Measurements from ENCODE around the gene ZNF384.
"Not testable (repeated sequence)": the region's sequence is repeated elsewhere in the genome, so short reads cannot be mapped to it uniquely, and the experiment has no call there.

Gene ZNF384

DNA sequence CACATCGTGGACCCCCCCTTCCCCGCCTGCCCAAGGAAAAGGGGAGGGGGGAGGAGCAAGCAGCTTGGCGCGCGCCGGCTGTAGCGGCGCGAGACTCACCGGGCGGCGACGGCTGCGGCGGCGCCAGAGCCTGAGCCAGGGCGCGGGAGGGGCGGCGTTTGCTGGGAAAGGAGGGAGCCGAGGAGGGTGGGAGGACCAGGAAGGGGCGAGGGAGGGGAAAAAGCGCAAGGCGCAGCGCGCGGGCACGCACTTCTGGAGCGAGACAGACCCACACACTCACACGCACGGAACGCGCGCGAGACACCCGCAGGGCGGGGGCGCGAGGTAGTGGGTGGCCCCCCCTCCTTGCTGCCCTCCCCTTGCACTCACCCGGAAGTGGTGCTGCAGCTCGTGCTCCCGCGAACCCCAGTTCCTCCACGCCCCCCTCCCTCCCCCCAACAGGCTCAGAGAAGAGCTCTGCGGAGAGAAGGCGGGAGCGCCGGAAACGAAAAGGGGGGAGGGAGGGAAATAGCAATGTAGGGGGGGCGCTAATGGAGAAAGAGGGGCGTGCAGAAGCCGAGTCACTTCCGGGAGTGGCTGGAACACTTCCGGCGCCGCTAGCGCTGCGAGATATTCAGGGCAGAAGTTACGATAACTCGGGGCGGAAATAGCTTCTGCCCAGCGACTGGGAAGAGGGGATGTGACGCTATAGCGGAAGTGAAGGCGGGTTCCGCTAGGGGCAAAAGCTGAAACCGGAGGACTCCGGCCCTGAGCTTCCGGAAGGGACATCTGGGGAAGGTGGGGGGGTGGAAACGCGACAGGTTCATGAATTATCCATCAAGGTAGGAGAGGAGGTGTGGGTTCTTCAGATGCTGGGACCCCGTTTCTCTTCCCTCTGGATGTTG, at the start of gene ZNF384:
Gene ZNF384, minus strand, starts transcription at position 377 of the 884 bp plus-strand sequence. CDS start 9,855 bp downstream, outside the sequence.
- peak; percentile 99 to 100 for DNase-seq

DNA sequence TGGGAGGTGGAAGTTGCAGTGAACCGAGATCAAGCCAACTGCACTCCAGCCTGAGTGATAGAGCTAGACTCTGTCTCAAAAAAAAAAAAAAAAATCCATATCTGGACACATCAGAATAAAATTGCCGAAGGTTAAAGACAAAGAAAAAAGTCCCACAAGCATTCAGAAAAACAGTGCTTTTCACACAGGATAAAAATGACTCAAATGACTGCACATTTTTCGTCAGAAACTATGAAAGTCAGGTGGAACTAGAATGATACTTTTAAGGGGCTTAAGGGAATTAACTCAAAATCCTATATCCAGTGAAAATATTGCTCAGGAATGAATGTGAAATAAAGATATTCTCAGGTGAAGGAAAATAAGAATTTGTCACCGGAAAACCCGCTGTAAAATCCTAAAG, 47.6 kb upstream of the ZNF384 start:
- no peak for DNase-seq

DNA sequence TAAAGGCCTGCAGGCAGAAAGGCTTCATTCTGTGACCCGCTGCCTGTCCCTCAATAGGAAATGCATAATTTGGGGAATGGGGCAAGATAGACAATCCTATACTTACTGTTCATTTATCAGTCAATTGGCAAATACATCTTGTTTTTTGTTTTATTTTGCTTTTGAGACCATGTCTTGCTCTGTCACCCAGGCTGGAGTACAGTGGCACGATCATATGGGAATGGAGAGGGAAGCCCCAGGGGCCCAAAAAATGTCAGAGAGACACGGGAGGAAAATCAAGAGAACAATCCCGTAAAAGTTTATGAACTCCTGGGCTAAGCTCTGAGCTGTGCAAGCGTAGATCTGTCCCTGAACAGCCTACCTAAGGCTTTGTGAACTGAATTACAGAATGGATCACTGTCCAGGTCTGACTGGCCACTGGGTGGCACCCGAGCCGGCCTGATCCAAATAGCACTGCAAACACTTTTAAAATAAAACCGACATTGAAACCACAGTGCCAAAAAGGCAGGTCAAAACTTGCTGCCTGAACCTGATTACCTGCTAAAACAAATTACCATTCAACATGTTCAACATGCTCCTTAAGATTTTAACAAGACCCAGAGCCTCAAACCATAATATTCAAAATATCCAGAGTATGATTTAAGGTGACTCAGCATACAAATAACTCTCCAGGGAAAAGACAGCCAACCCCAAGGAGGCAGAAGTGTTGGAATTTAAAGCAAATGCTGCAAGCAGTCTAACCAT, 46.4 kb upstream of the ZNF384 start:
- peak in 1 of 2 donors; percentile 62 for DNase-seq

DNA sequence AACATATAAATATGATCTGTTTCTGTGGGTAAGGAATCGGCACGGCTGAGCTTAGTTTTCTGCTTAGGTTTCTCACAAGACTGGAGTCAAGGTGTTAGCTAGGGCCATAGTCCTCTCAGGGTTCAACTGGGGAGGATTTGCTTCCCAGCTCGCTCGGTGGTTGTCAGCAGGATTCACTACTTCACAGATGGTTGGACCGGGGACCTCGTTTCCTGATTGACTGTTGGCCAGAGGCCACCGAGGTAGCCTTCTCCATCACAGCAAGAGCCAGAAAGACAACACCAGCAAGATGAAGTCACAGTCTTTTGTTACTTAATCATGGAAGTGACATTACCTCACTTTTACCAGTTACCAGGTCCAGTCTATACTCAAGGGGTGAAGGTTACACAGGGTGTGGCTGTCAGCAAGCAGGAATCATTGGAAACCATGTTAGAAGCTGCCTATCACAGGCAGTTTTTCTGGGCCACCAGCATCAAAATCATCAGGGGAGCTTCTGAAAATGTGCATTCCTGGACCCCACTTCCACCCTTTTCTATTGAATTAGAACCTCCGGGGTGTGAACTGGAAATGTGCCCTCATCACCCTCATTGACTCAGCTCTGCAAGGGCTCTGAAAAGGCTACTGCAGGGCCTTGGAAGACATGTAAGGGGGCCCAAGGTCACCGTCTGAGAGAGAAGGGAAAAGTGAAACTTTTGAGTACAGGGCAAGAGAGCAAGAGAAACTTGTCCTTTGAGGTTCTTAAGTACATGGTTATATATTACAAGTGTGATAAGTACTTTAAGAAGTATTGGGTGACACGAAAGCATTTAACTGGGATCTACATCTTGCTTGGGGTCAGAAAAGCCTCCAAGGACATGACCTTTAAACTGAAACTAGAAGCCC, 45.6 kb upstream of the ZNF384 start:
- DNase-seq = no peak

DNA sequence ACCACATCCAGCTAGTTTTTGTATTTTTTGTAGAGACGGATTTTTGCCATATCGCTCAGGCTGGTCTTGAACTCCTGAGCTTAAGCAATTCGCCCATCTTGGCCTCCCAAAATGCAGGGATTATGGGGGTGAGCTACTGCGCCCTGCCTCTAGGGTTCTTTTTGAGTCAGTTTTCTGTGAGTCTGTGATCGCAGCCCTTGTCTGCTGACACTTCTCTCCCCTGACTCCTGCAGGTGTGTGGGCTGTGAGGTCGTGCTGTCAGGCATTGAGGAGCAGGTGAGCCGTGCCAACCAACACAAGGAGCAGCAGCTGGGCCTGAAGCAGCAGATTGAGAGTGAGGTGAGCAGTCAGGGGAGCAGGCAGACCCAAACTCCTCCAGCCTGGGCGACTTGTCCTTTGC, 41.0 kb upstream of the ZNF384 start:
- DNase-seq = no peak

DNA sequence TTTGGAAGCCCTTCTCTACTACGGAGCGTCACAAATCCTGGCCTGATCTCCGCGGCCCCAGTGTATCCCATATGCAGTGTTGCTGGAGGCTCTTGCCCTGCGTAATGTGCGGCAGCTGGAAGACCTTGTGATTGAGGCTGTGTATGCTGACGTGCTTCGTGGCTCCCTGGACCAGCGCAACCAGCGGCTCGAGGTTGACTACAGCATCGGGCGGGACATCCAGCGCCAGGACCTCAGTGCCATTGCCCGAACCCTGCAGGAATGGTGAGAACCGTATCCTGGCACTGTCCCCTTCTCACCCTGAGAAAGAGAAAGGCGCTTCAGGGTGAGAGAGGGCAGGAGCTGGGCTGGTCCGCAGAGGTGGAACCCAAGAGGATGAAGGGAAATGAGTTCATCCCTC, 40.0 kb upstream of the ZNF384 start:
- DNase-seq = no peak

DNA sequence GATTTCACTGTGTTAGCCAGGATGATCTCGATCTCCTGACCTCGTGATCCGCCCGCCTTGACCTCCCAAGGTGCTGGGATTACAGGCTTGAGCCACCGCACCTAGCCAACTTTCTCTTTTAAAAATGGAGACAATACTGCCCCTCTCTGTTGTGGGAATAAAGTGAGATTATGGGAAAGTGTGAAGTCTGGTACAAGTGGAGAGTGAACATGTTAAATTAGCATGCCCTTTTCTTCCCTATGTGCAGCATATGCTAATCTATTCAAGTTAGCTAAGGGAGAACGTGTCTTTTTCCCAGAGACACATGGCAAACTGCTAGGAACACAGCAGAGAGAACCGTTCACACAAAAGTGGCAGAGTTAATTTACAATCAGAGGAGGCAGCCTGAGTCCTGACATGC, 36.2 kb upstream of the ZNF384 start:
- DNase-seq = no peak

DNA sequence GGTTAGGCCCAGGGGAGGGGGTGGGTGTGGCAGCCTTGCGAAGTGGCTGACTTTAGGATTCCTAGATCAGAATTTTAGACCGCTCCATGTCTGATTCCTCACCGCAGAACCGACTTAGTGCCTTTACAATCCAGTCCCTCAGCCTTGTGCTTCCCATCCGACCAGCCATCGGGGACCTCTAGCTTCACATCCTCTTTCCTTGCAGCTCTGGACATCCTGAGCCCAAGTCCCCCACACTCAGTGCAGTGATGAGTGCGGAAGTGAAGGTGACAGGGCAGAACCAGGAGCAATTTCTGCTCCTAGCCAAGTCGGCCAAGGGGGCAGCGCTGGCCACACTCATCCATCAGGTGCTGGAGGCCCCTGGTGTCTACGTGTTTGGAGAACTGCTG, 35.2 kb upstream of the ZNF384 start:
- peak in 1 of 2 donors; percentile 31 for DNase-seq

DNA sequence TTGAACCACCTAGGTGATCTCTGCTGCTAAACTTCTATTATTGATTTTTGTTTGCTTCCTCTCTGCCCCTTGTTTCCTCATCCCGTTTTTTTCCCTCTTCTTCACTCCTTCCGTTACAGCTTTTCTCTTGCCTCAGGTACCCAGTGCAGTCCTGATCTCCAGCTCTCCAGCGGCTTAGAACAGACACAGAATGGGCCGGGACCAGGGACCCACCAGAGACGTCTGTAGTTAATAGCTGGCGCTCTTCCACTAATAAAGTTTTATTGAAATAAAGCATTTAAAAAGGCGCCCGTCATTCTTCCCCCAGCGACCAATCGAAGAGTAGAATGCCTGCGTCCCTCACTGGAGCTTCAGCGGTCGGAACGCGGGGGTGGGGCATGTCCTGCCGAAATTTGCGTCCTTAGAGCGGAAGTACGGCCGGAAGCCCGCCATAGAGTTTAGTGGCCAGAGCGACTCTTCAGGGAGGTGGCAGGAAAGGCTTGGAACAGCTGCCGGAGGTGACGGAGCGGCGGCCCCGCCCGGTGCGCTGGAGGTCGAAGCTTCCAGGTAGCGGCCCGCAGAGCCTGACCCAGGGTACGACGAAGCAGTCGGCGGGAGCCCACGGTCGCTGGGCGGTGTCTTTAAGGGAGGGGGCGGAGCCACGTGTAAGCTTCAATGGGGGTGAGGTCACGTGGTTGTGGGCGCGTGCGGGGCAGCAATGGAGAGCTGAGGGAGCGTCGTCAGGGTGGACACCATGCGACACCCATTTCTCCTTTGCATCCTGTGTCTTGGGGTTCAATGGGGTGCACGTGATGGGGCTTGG, 34.6 kb upstream of the ZNF384 start, which contains the start of gene COPS7A:
Gene COPS7A, plus strand, starts transcription at position 440 of the 802 bp plus-strand sequence. CDS start 611 bp downstream, outside the sequence.
- peak; percentile 97 for DNase-seq

DNA sequence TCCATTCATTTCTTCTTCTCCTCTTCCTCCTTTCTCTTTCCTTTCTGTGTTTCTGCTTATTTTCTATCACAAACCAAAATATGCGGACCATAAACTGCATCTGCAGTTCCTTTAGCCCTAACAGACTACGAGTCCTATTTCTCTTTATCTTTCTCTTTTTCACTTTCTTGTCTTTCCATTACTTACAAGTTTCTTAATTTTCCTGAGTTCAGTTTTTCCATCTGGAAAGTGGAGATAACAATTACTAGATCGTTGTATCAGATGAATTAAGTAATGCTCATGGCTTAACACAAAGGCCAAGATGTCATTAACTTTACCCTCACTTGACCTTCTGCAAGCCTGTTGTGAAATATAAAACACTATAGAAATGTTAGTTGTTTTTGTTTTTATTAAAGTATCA, 33.7 kb upstream of the ZNF384 start:
- DNase-seq = no peak

DNA sequence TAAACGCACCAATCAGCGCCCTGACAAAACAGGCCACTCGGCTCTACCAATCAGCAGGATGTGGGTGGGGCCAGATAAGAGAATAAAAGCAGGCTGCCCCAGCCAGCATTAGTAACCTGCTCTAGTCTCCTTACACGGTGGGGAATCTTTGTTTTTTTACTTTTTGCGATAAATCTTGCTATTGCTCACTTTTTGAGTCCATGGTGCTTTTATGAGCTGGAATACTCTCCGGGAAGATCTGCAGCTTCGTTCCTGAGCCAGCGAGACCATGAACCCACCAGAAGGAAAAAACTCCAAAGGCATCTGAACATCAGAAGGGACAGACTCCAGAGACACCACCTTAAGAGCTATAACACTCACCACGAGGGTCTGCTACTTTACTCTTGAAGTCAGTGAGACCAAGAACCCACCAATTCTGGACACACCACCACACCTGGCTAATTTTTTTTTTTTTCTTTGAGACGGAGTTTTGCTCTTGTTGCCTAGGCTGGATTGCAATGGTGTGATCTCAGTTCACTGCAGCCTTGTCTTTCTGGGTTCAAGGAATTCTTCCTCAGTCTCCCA, 27.8 kb upstream of the ZNF384 start:
- no peak for DNase-seq

DNA sequence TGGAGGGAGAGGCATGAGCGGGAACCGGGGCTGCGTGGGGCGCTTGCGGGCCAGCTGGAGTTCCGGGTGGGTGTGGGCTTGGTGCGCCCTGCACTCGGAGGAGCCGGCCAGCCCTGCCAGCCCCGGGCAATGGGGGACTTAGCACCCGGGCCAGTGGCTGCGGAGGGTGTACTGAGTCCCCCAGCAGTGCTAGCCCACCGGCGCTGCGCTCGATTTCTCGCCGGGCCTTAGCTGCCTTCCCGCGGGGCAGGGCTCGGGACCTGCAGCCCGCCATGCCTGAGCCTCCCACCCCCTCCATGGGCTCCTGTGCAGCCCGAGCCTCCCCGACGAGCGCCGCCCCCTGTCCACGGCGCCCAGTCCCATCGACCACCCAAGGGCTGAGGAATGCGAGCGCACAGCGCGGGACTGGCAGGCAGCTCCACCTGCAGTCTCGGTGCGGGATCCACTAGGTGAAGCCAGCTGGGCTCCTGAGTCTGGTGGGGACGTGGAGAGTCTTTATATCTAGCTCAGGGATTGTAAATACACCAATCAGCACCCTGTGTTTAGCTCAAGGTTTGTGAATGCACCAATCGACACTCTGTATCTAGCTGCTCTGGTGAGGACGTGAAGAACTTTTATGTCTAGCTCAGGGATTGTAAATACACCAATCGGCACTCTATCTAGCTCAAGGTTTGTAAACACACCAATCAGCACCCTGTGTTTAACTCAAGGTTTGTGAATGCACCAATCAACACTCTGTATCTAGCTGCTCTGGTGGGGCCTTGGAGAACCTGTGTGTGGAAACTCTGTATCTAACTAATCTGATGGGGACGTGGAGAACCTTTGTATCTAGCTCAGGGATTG, 27.1 kb upstream of the ZNF384 start:
- DNase-seq = not testable (repeated sequence)

DNA sequence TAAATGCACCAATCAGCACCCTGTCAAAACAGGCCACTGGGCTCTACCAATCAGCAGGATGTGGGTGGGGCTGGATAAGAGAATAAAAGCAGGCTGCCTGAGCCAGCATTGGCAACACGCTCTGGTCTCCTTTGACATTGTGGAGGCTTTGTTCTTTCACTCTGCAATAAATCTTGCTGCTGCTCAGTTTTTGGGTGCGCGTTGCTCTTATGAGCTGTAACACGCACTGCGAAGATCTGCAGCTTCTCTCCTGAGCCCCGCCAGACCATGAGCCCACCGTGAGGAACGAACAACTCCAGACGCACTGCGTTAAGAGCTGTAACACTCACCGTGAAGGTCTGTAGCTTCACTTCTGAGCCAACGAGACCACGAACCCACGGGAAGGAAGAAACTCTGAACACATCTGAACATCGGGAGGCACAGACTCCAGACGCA, 19.8 kb upstream of the ZNF384 start:
- no peak for DNase-seq

DNA sequence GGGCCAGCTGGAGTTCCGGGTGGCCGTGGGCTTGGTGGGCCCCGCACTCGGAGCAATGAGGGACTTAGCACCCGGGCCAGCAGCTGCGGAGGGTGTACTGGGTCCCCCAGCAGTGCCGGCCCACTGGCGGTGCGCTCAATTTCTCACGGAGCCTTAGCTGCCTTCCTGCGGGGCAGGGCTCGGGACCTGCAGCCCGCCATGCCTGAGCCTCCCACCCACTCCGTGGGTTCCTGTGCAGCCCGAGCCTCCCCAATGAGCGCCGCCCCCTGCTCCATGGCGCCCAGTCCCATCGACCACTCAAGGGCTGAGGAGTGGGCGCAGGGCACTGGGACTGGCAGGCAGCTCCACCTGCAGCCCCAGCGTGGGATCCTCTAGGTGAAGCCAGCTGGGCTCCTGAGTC, 19.2 kb upstream of the ZNF384 start:
- DNase-seq = not testable (repeated sequence)

DNA sequence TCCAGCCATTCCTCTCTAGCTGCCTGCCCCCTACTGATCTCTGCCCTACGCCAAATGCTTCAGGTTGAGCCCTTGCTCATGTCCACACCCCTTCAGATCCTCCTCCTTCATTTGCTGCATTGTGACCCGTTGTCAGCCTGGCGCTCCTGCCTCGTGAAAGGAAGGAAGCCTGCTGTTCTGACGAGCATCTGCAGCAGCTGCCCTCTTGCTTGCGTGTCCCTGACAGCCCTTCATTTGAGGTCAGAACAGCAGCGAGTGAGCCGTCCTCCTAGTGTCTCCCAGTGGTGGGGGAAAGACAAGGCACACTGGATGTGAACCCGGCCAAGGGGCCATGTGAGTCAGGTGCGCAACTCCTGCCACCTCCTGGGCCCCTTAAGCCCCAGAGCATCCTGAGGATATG, 14.5 kb upstream of the ZNF384 start:
- DNase-seq = no peak

DNA sequence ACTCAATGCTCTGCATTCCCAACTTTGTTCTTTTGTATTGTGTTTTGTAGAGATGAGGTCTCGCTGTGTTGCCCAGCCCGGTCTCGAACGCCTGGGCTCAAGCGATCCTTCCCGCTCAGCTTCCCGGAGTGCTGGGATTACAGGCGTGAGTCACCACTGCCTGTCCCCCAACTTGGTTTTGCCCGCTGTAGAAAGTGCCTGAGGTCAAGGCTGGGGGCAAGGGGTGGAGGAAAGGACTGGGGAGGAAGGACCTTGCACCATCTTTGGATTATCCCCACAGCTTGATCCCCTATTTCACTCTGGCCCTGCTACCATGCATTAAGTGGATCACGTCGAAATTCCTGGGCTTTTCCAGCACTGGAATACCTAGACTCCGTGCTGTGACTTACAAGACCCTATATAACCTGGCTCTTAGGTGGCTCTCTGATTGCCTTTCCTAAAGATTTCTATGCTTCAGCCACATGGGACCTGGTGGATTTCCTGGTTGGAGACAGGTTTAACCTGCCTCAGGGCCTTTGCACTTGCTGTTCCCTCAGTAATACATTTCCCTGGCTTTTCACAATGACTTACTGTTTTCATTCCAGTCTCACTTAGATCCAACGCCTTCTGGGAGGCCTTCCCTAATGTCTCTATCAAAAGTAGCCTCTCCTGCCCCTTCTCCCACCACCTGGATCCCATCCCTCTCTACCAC, 12.0 kb upstream of the ZNF384 start:
- no peak for DNase-seq

DNA sequence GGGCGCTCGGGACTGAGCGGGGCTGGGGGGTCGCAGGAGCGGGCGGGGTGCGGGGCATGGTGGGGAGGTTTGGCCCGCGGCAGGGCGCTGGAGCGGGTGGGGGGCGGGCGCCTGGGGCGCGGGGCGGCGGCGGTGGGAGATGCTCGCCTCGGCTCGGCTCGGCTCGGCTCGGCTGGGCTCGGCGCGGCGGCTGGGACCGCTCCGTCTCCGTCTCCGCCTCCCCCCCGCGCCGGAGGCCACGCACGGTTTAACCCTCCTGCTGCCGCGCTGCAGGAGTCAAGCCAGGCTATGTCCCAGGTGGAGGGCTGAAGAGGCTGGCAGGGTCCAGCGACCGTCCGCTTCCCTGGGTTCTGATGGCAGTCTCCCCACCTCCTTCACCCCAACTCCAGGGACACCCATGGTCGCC, 11.5 kb upstream of the ZNF384 start, which contains the start of gene PIANP:
Gene PIANP, minus strand, starts transcription at position 170 of the 406 bp plus-strand sequence. CDS start 2,754 bp downstream, outside the sequence.
- DNase-seq = no peak

DNA sequence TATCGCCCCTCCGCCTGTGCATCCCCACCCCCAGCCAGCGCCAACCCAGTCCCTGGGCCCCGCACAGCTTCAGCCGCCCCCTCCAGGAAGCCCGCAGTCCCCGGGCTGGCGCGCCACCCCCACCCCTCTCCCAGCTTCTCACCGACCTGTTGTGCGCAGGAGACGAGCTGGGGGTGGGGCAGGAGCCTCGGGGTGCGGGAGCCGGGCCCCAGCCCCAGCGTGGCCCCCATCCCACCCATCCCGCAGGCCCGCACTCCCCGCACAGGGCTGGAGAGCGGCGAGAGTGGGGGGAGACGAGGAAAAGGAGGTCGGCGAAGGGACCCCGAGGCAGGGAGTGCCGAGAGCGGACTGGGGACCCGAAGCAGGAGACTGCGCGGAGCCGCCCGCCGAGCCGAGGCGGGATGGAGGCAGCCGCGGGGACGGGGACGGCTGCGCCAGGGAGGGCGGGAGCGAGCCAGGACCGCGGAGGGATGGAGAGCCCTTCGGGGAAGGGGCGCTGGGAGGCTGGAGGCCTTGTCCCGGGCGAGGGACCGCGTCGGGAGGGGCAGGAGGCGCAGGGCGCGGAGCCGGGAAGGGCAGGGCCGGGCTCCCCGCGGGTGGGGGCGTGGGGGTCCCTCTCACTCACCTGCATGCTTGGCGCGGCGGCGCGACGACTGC, 10.9 kb upstream of the ZNF384 start:
- DNase-seq = no peak

All from hippocampal formation (tissue), 2 donors.